Muscle layer of duodenum (tissue), 2 donors: ENCODE measurements around the gene LRRC32.

Source experiments
- H3K27ac ChIP-seq: one replicate; pipeline ENCODE4 v1.7.0; 2013; ENCODE audit warnings: mild to moderate bottlenecking, low read length
- H3K27me3 ChIP-seq: one replicate; pipeline ENCODE4 v1.7.0; 2013; ENCODE audit warnings: low read depth, mild to moderate bottlenecking, control low read depth, low read length
- H3K36me3 ChIP-seq, 2 donors: one replicate each; pipeline ENCODE4 v1.7.0; 2013; ENCODE audit warnings: low read length in 2 of 2, control low read depth in 1 of 2, mild to moderate bottlenecking in 1 of 2; ENCODE audit not compliant: insufficient read depth in 2 of 2, control insufficient read depth in 1 of 2
- H3K4me1 ChIP-seq, 2 donors: one replicate each; pipeline ENCODE4 v1.7.0; 2013; ENCODE audit warnings: low read length in 2 of 2, mild to moderate bottlenecking in 2 of 2, control low read depth in 1 of 2, moderate library complexity in 1 of 2; ENCODE audit not compliant: insufficient read depth in 2 of 2, control insufficient read depth in 1 of 2
- H3K4me3 ChIP-seq, 2 donors: one replicate each; pipeline ENCODE4 v1.7.0; 2013; ENCODE audit warnings: low read length in 2 of 2, low read depth in 1 of 2, mild to moderate bottlenecking in 1 of 2
- H3K9me3 ChIP-seq, 2 donors: one replicate each; pipeline ENCODE4 v1.7.0; 2013; ENCODE audit warnings: low read length in 2 of 2, control low read depth in 1 of 2, mild to moderate bottlenecking in 1 of 2; ENCODE audit not compliant: control insufficient read depth in 1 of 2
- donor health status: healthy.

Gene LRRC32

DNA sequence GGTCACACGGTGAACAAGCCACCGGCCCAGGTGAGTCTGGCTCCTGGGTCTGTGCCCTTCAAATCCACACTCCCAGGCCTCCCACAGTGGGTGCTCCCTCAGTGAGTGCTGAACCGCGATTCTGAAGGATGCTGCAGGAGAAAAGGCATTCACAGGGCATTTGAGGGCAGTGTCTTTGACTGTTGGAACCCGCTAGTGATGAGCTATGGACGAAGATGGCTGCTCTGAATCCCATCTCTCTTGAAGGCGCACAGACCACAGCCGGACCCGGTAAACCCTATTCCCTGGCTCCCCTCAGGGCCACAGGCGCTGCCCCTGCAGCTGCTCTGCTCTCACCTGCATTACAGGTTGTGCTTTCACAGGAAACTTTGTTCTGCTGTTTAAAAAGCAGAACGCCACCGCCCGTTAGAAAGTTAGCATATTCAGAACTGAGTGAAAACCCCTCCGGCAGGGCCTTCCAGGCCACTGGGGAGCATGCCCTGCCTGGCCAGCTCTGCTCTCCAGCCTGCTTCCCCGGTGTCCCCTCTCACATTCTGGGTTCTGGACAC lies 3.2 kb downstream of the LRRC32 start:
- Histone ChIP-seq H3K4me3 (peak overlapping the region; percentile 44 to 62), H3K9me3 (no peaks in the 10 kb centered on the region), H3K4me1 (peaks cover 7 to 19% of the 10 kb centered on the region in 2 donors), H3K27ac (peak overlapping the region; percentile 68), H3K36me3 (no peaks in the 10 kb centered on the region), H3K27me3 (peaks cover 15% of the 10 kb centered on the region)

DNA sequence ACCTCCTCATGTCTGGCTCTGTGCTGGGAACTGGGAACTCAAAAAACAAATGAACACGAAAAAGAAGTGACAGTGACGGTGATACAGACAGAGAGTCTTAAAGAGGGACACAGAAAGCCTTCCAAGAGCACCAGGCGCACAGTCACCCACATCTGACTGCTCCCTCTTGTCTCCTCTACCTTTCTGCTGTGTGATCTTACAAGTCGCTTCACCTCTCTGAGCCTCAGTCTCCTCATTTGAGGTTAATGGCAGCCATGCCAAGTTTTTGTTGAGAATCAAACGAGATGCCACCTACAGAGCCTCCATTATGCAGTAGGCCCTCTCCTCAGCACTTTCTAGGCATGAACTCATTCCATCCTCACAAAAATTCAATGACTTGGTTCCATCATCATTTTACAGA lies 3.7 kb downstream of the LRRC32 start:
- Histone ChIP-seq H3K9me3 (no peaks in the 10 kb centered on the region), H3K4me1 (peaks cover 7 to 19% of the 10 kb centered on the region in 2 donors), H3K4me3 (peak overlapping the region; percentile 44 to 62), H3K36me3 (no peaks in the 10 kb centered on the region), H3K27me3 (peaks cover 15% of the 10 kb centered on the region), H3K27ac (peak overlapping the region; percentile 33)

DNA sequence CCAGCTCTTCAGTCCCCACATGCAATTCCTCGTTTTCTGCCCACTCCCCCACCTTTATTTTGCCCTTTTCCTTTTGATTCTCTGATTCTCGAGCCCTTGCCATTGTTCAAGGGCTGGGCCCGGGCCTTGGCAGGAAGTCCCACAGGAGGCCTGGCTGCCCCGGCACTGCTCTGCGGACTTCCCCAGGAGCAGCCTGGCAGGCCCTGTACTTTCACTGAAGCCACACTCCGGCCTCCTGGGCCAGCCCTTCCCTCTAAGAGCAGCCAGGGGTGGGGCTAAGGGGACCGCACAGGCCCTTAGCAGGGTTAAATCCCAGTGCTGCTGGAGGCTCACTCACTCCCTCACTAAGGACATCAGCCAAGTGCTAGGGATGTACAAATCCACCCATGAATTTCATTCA lies 4.1 kb downstream of the LRRC32 start:
- Histone ChIP-seq H3K9me3 (no peaks in the 10 kb centered on the region), H3K27ac (peak overlapping the region; percentile 33), H3K36me3 (no peaks in the 10 kb centered on the region), H3K4me3 (peak overlapping the region; percentile 44 to 62), H3K4me1 (peaks cover 6 to 19% of the 10 kb centered on the region in 2 donors), H3K27me3 (peaks cover 15% of the 10 kb centered on the region)

DNA sequence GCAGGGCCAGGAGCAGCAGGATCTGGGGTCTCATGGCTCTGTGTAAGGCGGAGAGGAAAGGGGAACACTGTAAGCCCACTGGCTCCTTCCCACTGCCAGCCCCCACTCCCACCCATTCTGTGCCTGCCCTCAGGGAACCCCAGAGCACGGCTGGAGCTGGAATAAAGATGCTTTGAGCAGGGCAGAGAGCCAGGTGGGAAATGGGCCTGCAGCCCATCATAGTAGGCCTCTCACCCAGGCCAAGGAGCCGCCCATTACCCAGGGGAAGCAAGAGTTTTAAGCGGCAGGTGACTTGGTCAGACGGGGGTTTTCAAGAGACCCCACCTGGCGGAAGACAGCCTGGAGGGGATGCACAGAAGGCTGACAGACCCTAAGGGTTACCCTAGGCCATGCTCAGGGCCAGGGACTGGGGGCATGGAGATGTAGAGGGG lies 4.6 kb downstream of the LRRC32 start:
- no peaks in the 10 kb centered on the region for H3K36me3 ChIP-seq
- no peaks in the 10 kb centered on the region for H3K9me3 ChIP-seq
- H3K4me1 ChIP-seq: peaks cover 3 to 19% of the 10 kb centered on the region in 2 donors
- H3K4me3 ChIP-seq: no peak overlapping the region
- H3K27me3 ChIP-seq: peaks cover 15% of the 10 kb centered on the region
- no peak overlapping the region for H3K27ac ChIP-seq

DNA sequence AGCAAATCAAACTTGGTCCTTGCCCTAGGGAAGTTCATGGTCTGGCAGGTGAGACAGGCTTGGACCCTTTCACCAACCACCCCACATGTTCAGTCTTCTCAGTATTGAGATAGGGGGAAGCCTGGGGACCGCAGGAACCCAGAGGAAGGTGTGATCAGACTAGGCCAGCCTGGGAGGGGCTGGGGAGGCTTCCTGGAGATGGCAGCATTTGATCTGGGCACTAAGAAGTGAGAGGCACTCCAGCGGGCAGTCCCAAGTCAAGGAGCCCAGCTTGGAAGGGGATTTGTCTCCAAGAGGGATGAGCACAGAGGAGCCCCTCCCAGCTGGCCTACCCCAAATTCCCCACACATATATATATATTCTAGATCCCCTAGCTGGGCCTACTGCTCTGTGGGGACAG lies 5.4 kb downstream of the LRRC32 start:
- Histone ChIP-seq H3K4me1 (peaks cover 3 to 12% of the 10 kb centered on the region in 2 donors), H3K9me3 (no peaks in the 10 kb centered on the region), H3K27me3 (peaks cover 14% of the 10 kb centered on the region), H3K4me3 (no peak overlapping the region), H3K36me3 (no peaks in the 10 kb centered on the region), H3K27ac (no peak overlapping the region)

DNA sequence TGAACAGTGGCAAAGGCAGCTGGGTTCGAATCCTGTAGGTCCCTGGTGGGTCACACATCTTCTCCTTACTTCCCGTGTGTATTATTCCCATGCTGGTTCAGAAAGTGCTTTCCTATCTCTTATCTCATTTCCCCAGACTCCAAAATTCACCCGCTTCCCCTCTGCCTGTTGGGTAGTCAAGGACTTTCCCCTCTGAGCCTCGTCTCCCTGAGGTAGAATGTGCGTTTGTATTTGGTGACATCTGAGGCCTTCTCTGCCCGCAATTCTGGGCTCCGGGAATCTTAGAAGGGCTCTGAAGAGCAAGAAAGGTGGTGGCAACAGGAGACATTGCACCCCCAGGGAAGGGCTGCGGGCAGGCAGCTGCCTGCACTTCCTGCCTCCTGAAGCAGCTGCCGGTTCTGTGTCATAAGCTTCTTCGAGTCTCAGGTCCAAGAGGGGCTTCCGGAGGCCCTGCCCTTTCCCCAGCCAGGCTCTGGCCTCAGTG lies 5.9 kb downstream of the LRRC32 start:
- Histone ChIP-seq H3K4me1 (peaks cover 3 to 10% of the 10 kb centered on the region in 2 donors), H3K27me3 (peaks cover 9% of the 10 kb centered on the region), H3K9me3 (no peaks in the 10 kb centered on the region), H3K36me3 (peaks cover 0 to 1% of the 10 kb centered on the region in 2 donors), H3K27ac (no peak overlapping the region), H3K4me3 (no peak overlapping the region)

DNA sequence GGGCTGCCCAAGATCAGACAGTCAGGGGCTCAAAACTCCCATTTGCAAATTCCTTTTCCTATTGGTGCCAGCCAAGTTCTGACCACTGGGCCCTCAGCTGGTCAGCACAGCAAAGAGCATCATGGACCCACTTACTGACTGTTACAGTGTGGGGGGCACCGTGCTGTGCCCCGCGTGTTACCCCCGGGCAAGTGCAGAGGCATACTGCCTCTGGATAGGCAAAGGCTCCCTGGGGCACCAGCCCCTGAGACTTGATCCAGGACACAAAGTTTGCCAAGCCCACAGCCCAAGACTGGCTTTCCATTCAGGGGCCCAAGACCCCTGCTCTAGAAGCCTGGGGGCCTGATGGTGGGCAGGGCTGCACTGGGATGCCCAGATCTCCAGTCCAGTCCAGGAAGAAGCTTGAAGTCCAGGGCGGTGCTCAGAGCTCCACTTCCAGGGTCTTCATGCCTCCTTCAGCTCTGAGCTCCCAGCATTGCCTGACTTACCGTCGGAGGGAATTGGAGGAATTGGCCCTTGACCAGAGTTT lies 6.6 kb downstream of the LRRC32 start:
- no peak overlapping the region for H3K27ac ChIP-seq
- H3K4me3 ChIP-seq: no peak overlapping the region
- peaks cover 6% of the 10 kb centered on the region for H3K27me3 ChIP-seq
- H3K36me3 ChIP-seq: peaks cover 0 to 8% of the 10 kb centered on the region in 2 donors
- H3K4me1 ChIP-seq: peaks cover 3 to 10% of the 10 kb centered on the region in 2 donors
- H3K9me3 ChIP-seq: no peaks in the 10 kb centered on the region

DNA sequence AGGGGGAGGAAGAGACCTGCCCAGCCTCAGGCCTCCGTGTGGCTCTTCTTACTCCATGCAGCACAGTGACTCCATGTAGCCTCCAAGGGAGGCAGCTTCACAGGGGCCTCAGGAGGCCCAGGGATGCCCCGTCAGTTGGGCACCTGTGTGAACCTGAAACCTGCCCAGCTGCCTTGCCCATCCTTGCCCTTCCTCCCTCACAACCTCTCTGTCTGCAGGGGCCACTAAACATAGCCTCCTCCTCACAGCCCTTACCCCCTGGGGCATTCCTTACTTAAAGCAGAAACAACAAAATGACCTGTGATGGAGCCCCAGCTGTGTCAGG lies 7.1 kb downstream of the LRRC32 start:
- no peak overlapping the region for H3K27ac ChIP-seq
- peaks cover 3 to 10% of the 10 kb centered on the region in 2 donors for H3K4me1 ChIP-seq
- H3K36me3 ChIP-seq: peaks cover 0 to 9% of the 10 kb centered on the region in 2 donors
- H3K27me3 ChIP-seq: peaks cover 3% of the 10 kb centered on the region
- no peaks in the 10 kb centered on the region for H3K9me3 ChIP-seq
- H3K4me3 ChIP-seq: no peak overlapping the region

DNA sequence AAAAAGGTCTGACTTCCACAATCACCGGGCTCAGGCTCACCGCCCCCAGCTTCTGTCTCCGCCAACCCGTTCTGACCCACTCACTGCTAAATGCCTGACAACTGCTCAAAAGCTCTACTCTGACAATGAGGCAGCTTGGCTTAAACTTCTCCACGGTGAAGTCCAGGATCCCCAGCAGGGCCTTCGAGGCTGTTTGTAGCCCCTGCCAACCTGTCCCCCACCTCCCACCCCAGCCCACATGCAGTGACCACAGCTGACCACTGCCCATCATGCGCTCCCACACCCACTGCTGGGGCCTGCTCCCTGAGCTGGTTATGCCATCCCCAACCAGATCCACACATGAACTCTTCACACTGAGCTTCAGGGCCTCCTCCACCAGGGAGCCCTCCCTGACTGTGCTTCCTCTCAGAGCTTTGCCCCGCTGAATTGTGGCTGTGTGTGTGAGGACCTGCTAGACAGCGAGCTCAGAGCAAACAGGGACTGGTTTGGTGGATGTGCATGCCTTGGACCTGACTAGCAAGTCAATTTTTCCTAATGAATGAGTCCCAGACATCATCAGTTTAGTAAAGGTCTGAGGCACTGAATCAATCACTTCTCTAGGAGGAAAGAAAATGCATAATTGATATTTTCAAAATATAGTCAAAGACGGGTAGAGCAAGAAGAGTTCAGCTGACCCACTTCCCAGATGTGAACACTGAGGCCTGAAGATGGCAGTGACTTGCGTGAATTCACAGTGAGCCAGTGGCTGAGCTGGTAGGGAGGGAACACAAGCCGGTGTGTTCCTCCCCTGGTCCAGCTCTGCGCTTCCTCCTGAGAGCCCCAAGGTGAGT lies 7.7 kb downstream of the LRRC32 start:
- H3K4me1 ChIP-seq: peaks cover 3 to 10% of the 10 kb centered on the region in 2 donors

DNA sequence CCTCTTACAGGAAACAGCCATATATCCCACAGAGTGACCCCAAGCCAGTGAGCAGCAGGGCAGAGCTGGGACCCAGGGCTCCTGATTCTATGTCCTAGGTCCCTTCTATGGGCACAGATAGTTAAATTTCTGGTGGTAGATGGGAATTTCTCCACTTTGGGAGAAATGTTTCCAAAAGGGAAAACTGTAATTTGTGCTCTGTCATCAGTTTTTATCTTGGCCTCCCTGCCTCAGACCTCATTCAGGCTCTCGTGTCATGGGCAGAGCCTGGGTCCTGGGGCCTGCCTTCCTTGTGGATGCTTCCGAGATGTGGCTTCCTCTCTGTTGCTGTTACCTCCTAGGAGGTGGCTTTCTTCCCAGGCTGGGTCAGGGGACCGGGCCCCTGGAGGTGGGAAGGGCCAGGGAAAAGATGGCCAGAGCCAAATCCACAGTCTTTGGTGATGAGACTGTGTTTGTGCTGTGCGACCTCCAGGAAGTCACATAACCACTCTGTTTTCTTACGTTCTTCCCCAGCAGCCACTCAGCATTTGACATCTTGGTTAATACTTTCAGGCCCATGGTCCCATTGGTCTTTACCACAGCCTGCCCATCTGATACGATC lies 8.6 kb downstream of the LRRC32 start:
- Histone ChIP-seq H3K36me3 (peaks cover 0 to 9% of the 10 kb centered on the region in 2 donors), H3K4me3 (no peak overlapping the region), H3K9me3 (no peaks in the 10 kb centered on the region), H3K27ac (no peak overlapping the region), H3K4me1 (peaks cover 3 to 10% of the 10 kb centered on the region in 2 donors), H3K27me3 (no peaks in the 10 kb centered on the region)

More for the DNA sequence above, 7.7 kb downstream of the LRRC32 start:
- no peaks in the 10 kb centered on the region for H3K9me3 ChIP-seq
- no peak overlapping the region for H3K4me3 ChIP-seq
- peaks cover 0 to 9% of the 10 kb centered on the region in 2 donors for H3K36me3 ChIP-seq
- H3K27me3 ChIP-seq: peaks cover 3% of the 10 kb centered on the region
- H3K27ac ChIP-seq: no peak overlapping the region

DNA sequence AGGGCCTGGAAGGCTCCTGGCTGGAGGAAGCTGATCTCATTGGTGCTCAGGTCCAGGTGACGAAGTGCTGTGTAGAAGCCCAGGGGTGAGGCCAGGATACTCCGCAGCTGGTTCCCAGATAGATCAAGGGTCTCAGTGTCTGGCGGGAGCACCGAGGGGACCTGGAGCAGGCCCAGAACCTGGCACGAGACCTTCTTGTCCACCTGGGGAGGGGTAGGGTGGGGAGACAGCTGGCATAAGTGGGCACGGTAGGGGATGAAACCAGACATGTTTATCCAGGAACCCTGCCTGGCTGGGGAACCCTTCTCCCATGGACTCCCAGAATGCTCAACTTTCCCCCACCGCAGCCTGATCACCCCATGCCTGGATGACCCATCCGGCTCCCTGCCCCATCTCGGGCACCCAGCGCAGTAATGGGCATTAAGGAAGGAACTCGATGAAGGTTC lies 9.2 kb downstream of the LRRC32 start:
- Histone ChIP-seq H3K27ac (no peak overlapping the region), H3K36me3 (peaks cover 0 to 9% of the 10 kb centered on the region in 2 donors), H3K4me3 (no peak overlapping the region), H3K4me1 (peaks cover 3 to 12% of the 10 kb centered on the region in 2 donors), H3K27me3 (no peaks in the 10 kb centered on the region), H3K9me3 (no peaks in the 10 kb centered on the region)
